Retinal pigment epithelial cell (primary cell): ENCODE data around the gene NTRK1.

ENCODE experiments used
- DNase-seq: peaks from one replicate; pipeline ENCODE4 v3.0.0-alpha.2; 2010; ENCODE audit warnings: low read depth
- H3K4me3 ChIP-seq: 2 replicates; pipeline ENCODE4 v1.5.1; 2011; ENCODE audit warnings: mild to moderate bottlenecking, low read length, control low read depth, moderate library complexity
- TF ChIP-seq, protein P1 (sequence below): conservative IDR thresholded peaks from 2 replicates; pipeline ENCODE4 v1.5.1; 2011; ENCODE audit warnings: low read depth, low read length, control low read depth, inconsistent platforms

The NTRK1 gene

DNA sequence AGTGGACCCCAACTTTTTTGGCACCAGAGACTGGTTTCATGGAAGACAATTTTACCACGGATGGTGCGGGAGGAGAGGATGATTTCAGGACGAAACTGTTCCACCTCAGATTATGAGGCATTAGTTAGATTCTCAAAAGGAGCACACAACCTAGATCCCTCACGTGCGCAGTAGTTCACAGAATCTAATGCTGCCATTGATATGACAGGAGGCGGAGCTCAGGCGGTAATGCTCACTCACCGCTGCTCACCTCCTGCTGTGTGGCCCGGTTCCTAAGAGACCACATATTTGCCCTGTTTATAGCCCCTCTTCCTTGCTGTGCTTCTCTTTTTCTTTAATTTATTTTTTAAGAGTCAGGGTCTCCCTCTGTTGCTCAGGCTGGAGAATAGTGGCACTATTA, 4.6 kb downstream of the NTRK1 start:
- no peak overlapping the region for H3K4me3 ChIP-seq
- TF ChIP-seq, protein P1, sequence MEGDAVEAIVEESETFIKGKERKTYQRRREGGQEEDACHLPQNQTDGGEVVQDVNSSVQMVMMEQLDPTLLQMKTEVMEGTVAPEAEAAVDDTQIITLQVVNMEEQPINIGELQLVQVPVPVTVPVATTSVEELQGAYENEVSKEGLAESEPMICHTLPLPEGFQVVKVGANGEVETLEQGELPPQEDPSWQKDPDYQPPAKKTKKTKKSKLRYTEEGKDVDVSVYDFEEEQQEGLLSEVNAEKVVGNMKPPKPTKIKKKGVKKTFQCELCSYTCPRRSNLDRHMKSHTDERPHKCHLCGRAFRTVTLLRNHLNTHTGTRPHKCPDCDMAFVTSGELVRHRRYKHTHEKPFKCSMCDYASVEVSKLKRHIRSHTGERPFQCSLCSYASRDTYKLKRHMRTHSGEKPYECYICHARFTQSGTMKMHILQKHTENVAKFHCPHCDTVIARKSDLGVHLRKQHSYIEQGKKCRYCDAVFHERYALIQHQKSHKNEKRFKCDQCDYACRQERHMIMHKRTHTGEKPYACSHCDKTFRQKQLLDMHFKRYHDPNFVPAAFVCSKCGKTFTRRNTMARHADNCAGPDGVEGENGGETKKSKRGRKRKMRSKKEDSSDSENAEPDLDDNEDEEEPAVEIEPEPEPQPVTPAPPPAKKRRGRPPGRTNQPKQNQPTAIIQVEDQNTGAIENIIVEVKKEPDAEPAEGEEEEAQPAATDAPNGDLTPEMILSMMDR: no peak

DNA sequence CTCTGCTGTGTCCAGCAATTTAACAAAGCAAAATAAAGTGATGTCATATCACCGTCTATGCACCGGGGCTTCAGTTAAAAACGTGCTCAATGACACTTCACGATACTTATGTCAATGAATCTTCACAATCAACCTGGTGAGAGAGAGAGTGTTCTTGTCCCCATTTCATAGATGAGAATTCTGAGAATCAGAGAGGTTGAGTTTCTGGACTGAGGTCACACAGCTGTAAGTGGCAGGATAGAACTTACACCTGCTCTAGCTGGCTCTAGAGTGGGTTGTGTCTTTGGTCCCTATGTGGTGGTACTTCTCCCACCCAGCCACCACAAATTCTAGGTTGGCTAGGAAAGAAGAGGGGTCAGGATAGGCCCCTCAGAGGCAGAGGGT, 5.2 kb downstream of the NTRK1 start:
- TF ChIP-seq, protein P1: no peak
- DNase-seq: no peak
- no peak overlapping the region for H3K4me3 ChIP-seq

More for the DNA sequence above, 4.6 kb downstream of the NTRK1 start:
- no peak for DNase-seq

DNA sequence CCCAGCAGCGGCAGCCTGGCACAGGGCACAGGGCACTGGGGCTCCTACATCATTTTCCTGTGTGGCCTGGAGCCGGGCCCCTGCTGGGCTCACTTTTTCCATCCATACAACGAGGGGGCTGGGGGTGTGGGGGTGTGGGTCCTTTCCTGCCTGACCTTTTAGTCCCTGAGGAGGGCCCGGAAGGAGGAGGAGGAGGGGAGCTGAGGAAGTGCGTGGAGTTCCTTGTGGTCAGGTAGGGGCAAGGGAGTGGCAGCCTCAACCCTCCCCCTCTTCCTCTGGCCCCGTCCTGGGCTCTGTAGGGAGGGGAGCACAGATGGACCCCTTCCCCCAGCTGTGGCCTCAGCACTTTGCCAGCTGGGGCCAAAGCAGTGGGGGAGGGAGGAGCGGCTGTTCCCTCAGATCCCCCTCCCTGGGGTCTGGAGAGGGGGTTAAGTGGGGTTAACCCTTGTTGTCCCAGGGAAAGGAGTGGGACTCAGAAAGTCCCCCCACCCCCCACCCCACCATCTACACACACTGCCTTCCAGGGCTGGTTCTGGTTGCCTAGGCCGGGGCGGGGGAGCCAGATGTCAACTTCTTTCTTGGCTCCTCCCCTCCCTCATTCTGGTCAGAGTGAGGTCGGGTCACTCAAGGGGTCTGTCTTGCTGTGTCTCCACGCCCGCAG, 5.7 kb downstream of the NTRK1 start:
- no peak overlapping the region for H3K4me3 ChIP-seq
- TF ChIP-seq, protein P1: no peak
- no peak for DNase-seq

DNA sequence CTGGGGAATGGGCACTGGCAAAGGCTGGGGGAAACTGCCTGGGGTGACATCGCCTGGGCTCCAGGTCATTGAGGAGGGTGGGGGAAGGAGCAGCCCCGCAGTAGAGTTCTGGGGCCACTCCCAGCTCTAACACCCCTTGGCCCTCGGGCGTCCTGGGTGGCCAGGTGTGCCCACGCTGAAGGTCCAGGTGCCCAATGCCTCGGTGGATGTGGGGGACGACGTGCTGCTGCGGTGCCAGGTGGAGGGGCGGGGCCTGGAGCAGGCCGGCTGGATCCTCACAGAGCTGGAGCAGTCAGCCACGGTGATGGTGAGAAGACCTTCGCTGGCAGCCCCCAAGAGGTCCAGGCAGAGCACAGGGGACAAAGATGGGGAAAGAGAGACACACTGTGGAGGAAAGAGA, 7.7 kb downstream of the NTRK1 start:
- TF ChIP-seq, protein P1: no peak
- no peak for DNase-seq
- no peak overlapping the region for H3K4me3 ChIP-seq

DNA sequence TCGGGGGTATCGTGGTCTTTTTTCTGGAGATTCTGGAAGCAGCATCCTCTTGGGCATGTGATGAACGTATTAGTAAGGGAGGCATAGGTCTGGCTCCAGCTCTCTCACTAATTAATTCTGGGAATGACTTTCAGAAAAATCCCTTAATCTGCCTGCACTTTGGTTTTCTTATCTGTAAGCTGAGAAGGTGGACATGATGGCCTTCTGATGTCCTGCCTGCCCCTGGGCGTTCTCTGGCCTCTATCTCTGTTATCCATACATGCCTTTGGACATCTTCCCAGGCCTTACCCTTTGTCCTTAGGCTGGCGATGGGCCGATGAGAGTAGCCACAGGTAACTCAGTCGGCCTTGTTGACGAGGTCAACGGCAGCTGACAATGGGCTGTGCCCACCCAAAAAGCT, 8.8 kb downstream of the NTRK1 start:
- DNase-seq: no peak
- H3K4me3 ChIP-seq: no peak overlapping the region
- TF ChIP-seq, protein P1: no peak

DNA sequence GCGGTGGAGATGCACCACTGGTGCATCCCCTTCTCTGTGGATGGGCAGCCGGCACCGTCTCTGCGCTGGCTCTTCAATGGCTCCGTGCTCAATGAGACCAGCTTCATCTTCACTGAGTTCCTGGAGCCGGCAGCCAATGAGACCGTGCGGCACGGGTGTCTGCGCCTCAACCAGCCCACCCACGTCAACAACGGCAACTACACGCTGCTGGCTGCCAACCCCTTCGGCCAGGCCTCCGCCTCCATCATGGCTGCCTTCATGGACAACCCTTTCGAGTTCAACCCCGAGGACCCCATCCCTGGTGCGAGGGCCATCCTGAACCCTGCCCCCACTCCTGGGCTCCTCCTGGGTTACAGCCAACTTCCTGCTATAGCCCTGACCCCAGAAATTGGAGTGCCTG, 13.0 kb downstream of the NTRK1 start:
- H3K4me3 ChIP-seq: no peak overlapping the region
- no peak for DNase-seq
- TF ChIP-seq, protein P1: no peak

DNA sequence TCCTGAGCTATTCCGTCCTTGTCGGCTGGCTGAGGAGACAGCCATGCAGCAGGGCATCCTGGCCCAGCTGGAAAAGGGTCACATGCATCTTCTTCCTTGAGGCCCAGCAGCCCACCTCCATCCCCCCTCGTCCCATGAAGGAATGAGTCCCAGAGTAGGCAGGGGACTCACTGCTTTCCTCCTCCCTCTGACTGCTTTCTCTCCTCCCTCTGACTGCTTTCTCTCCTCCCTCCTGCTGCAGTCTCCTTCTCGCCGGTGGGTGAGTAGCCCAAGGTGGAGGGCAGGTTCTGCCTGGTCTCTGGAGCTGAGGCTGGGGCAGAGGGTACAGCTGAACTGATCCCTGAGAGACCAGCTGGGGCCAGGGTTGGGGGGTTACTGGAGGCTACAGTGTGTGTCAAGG, 13.5 kb downstream of the NTRK1 start:
- no peak for DNase-seq
- H3K4me3 ChIP-seq: no peak overlapping the region
- TF ChIP-seq, protein P1: no peak
